Common myeloid progenitor, CD34-positive (primary cell): ENCODE results near the gene STPG4.

Experiments used
- CTCF ChIA-PET: fragments of 350-600 bp; sonication (Branson Sonifier 250); formaldehyde crosslinking; loops from one replicate; lab custom pipeline; 2021; ENCODE audit warnings: antibody characterized with exemption; lab: Charles Lee
- POLR2A ChIA-PET: fragments of 350-600 bp; sonication (Branson Sonifier 250); formaldehyde crosslinking; loops from one replicate; lab custom pipeline; 2021; ENCODE audit warnings: antibody characterized with exemption; lab: Charles Lee
- DNase-seq, 3 donors: peaks; one replicate each; pipeline versions ENCODE4 v3.0.0 to v3.0.0-alpha.2; 2013
- H3K27ac ChIP-seq, 2 experiments: 1 replicate in 1 of 2; 2 replicates in 1 of 2; pipeline ENCODE4 v1.7.0; 2013; ENCODE audit warnings: inconsistent platforms in 2 of 2, low read length in 2 of 2, mild to moderate bottlenecking in 2 of 2, low read depth in 1 of 2, moderate library complexity in 1 of 2; ENCODE audit not compliant: severe bottlenecking in 2 of 2, insufficient read depth in 1 of 2, poor library complexity in 1 of 2
- H3K27me3 ChIP-seq, 5 experiments: replicated peaks in 2 of 5; 1 replicate in 3 of 5; 2 replicates in 2 of 5; pipeline versions ENCODE4 v1.6.1 to v1.7.0; 2013; ENCODE audit warnings: low read length in 4 of 5, mild to moderate bottlenecking in 2 of 5, moderate library complexity in 2 of 5, inconsistent platforms in 1 of 5; ENCODE audit not compliant: insufficient read depth in 5 of 5, control insufficient read depth in 4 of 5
- H3K36me3 ChIP-seq, 4 experiments: 1 replicate in 2 of 4; 2 replicates in 2 of 4; pipeline versions ENCODE4 v1.6.1 to v1.7.0; 2013; ENCODE audit warnings: low read length in 3 of 4, control low read depth in 1 of 4, mild to moderate bottlenecking in 1 of 4; ENCODE audit not compliant: control insufficient read depth in 4 of 4, insufficient read depth in 4 of 4
- H3K4me1 ChIP-seq, 4 experiments: 1 replicate in 3 of 4; 2 replicates in 1 of 4; pipeline versions ENCODE4 v1.6.1 to v1.7.1; 2013; ENCODE audit warnings: low read length in 3 of 4, mild to moderate bottlenecking in 3 of 4, control low read depth in 1 of 4, inconsistent platforms in 1 of 4, moderate library complexity in 1 of 4; ENCODE audit not compliant: control insufficient read depth in 4 of 4, insufficient read depth in 4 of 4; ENCODE audit errors: control extremely low read depth in 1 of 4
- H3K4me3 ChIP-seq, 7 experiments: 1 replicate in 4 of 7; 2 replicates in 3 of 7; pipeline versions ENCODE4 v1.5.1 to v1.7.0; 2013; ENCODE audit warnings: mild to moderate bottlenecking in 7 of 7, low read length in 6 of 7, moderate library complexity in 6 of 7, inconsistent platforms in 2 of 7, low read depth in 2 of 7, control low read depth in 1 of 7; ENCODE audit not compliant: insufficient read depth in 4 of 7, control insufficient read depth in 1 of 7; ENCODE audit errors: extremely low read depth in 1 of 7
- H3K9me3 ChIP-seq, 5 experiments: 1 replicate in 4 of 5; 2 replicates in 1 of 5; pipeline versions ENCODE4 v1.6.1 to v1.7.1; 2013; ENCODE audit warnings: low read length in 4 of 5, mild to moderate bottlenecking in 2 of 5, inconsistent platforms in 1 of 5, low read depth in 1 of 5, moderate library complexity in 1 of 5; ENCODE audit not compliant: control insufficient read depth in 4 of 5, insufficient read depth in 2 of 5; ENCODE audit errors: control extremely low read depth in 1 of 5
- WGBS: methylation state at CpG from one replicate; pipeline ENCODE4 v1.1.5; 2013; ENCODE audit not compliant: insufficient coverage; 5-methylcytosine and 5-hydroxymethylcytosine counted together

Gene STPG4

DNA sequence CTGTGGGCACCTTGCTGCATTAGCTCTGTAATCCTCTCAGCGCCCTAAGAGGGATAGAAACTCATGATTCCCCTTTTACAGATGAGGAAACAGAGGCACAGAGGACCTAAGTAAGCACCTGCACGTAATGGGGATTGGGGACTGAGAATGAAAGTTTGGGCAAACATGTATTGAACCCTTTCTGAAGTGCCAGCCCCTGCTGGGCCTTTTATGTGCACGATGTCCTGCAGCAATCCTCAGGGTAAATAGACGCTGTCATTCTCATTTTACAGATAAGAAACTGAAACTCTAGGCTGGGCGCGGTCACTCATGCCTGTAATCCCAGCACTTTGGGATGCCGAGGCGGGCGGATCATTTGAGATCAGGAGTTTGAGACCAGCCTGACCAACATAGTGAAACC lies 117.4 kb downstream of the STPG4 start:
- Histone ChIP-seq H3K4me1 (peaks cover 9 to 33% (median 31%) of the 10 kb centered on the region in 4 experiments), H3K9me3 (no peaks in the 10 kb centered on the region), H3K27ac (no peak overlapping the region), H3K36me3 (peaks cover 9 to 54% (median 21%) of the 10 kb centered on the region in 4 experiments), H3K27me3 (no peaks in the 10 kb centered on the region), H3K4me3 (no peak overlapping the region)
- CTCF ChIA-PET = interaction anchor here (0.9 to 1.4 kb wide), 4 partner anchors 15 to 39 kb away, joined by 3 to 4 read pairs (median 3); no protein-coding TSS in a partner anchor
- POLR2A ChIA-PET = no interaction called here
- no peak for DNase-seq
- WGBS = 95% methylated on average over 5 of the region's 9 CpGs
